K562 (cell line): ENCODE results near the gene LBP. TPM values are rescaled to one million over a fixed set of nuclear protein-coding genes. Genes with fewer than 3 reads are reported as not detected.
A peak's percentile ranks its signal among the peaks of the same experiment; 100 is the strongest.
"Not testable (repeated sequence)": the region's sequence is repeated elsewhere in the genome, so short reads cannot be mapped to it uniquely, and the experiment has no call there.

Experiments used
- ATAC-seq: fragments of 200-7000 bp; cut with Tn5 transposase; 3 replicates; pipeline ENCODE4 v1.9.1; 2020; ENCODE audit warnings: moderate library complexity
- BruUV-seq: library from RNA; stranded (reverse); fragments of 400-500 nt; replicated peaks from 2 replicates; lab custom pipeline; 2021; lab: Mats Ljungman, UMichigan
- CTCF ChIA-PET: fragments of 300-600 bp; formaldehyde crosslinking; extraction: SDS; loops from one replicate; lab custom pipeline; 2021; ENCODE audit warnings: low intra/inter-chr PET ratio; lab: Yijun Ruan, JAX
- POLR2A ChIA-PET: fragments of 300-600, 350-650 bp; sonication (Branson Sonifier 250); formaldehyde crosslinking; extraction: SDS; loops from one replicate; lab custom pipeline; 2021; ENCODE audit warnings: antibody characterized with exemption, inconsistent platforms; lab: Yijun Ruan, JAX
- DNase-seq, 4 experiments: peaks; one replicate each; pipeline versions ENCODE4 v3.0.0 to v3.0.0-alpha.2; 2011 to 2018; ENCODE audit warnings: low spot score in 3 of 4, mixed read lengths in 3 of 4; ENCODE audit errors: extremely low read depth in 1 of 4
- FAIRE-seq: peaks from 2 replicates; lab custom pipeline; 2011; peaks lifted over from hg19 to GRCh38; lab: Jason Lieb, UNC
- H2AFZ ChIP-seq: 2 replicates; pipeline ENCODE4 v1.6.0; 2011; ENCODE audit warnings: low read depth, low read length, control low read depth, inconsistent platforms
- H3K27ac ChIP-seq: fragments of 200-600 bp; 3 replicates; pipeline ENCODE4 v1.8.0; 2011; ENCODE audit warnings: low read depth, mild to moderate bottlenecking, control low read depth, inconsistent platforms, low read length, moderate library complexity, mixed read lengths; ENCODE audit errors: extremely low read depth
- H3K27me3 ChIP-seq, 2 experiments: fragments of 300-600 bp in 1 of 2; 2 replicates in 1 of 2; 3 replicates in 1 of 2; pipeline versions ENCODE4 v1.6.0 to v1.8.0; 2011; ENCODE audit warnings: inconsistent platforms in 2 of 2, low read length in 2 of 2, mild to moderate bottlenecking in 1 of 2, mixed read lengths in 1 of 2, moderate library complexity in 1 of 2; ENCODE audit not compliant: control insufficient read depth in 2 of 2, insufficient read depth in 2 of 2
- H3K36me3 ChIP-seq: fragments of 300-600 bp; 3 replicates; pipeline ENCODE4 v1.8.0; 2011; ENCODE audit warnings: mild to moderate bottlenecking, low read length, inconsistent platforms; ENCODE audit not compliant: control insufficient read depth, insufficient read depth
- H3K4me1 ChIP-seq, 2 experiments: fragments of 200-600 bp in 1 of 2; replicated peaks in 1 of 2; 2 replicates in 1 of 2; 3 replicates in 1 of 2; pipeline versions ENCODE4 v1.5.1 to v1.8.0; 2011; ENCODE audit warnings: inconsistent platforms in 2 of 2, low read length in 2 of 2, mild to moderate bottlenecking in 1 of 2, mixed read lengths in 1 of 2, moderate library complexity in 1 of 2; ENCODE audit not compliant: control insufficient read depth in 2 of 2, insufficient read depth in 2 of 2
- H3K4me2 ChIP-seq: 2 replicates; pipeline ENCODE4 v1.6.1; 2011; ENCODE audit warnings: low read length, control low read depth, inconsistent platforms, mixed read lengths; ENCODE audit not compliant: insufficient read depth
- H3K4me3 ChIP-seq: fragments of 200-600 bp; sonication (generic), shearing (Covaris generic); 2 replicates; pipeline ENCODE4 v1.5.1; 2016; ENCODE audit warnings: control low read depth, inconsistent platforms
- H3K79me2 ChIP-seq: fragments of 200-600 bp; 3 replicates; pipeline ENCODE4 v1.8.0; 2011; ENCODE audit warnings: low read length, inconsistent platforms; ENCODE audit not compliant: control insufficient read depth, insufficient read depth
- H3K9ac ChIP-seq, 2 experiments: 2 replicates each; pipeline versions ENCODE4 v1.6.0 to v1.6.1; 2011; ENCODE audit warnings: low read depth in 2 of 2, low read length in 2 of 2, control low read depth in 1 of 2, inconsistent platforms in 1 of 2, mild to moderate bottlenecking in 1 of 2, mixed read lengths in 1 of 2; ENCODE audit not compliant: insufficient read depth in 1 of 2
- H3K9me1 ChIP-seq: one replicate; pipeline ENCODE4 v1.6.0; 2011; ENCODE audit warnings: inconsistent platforms, mild to moderate bottlenecking, low read length, moderate library complexity; ENCODE audit not compliant: control insufficient read depth, insufficient read depth
- H3K9me3 ChIP-seq: replicated peaks from 2 replicates; pipeline ENCODE4 v1.5.1; 2011; ENCODE audit warnings: low read depth, low read length, inconsistent platforms; ENCODE audit not compliant: control insufficient read depth, insufficient read depth
- H4K20me1 ChIP-seq: replicated peaks from 2 replicates; pipeline ENCODE4 v1.6.1; 2011; ENCODE audit warnings: low read length, inconsistent platforms, mixed read lengths; ENCODE audit not compliant: control insufficient read depth, insufficient read depth
- FOXJ2 ChIP-seq: fragments of 200-800 bp; sonication (Bioruptor generic); IDR thresholded peaks from 2 replicates; pipeline ENCODE4 v1.6.1; 2016; ENCODE audit warnings: missing genetic modification characterization, missing compliant biosample characterization
- POLR2G ChIP-seq: fragments of 200-400 bp; formaldehyde crosslinking; IDR thresholded peaks from 2 replicates; pipeline ENCODE4 v1.6.1; 2017; ENCODE audit warnings: low read depth, mild to moderate bottlenecking, antibody characterized with exemption, low read length, moderate library complexity
- whole genome bisulfite sequencing: fragments of 100-300 bp; shearing (Covaris generic); methylation state at CpG from one replicate; pipeline ENCODE4 v1.1.6; 2016; ENCODE audit warnings: low coverage, mixed read lengths; ENCODE audit not compliant: insufficient coverage; ENCODE audit errors: missing lambda C conversion rate; 5-methylcytosine and 5-hydroxymethylcytosine counted together
- in situ Hi-C: fragments of 300-500 bp; cut with MboI; formaldehyde crosslinking; loops from 4 replicates; pipeline ENCODE4 v1.15.0; 2018; ENCODE audit warnings: inconsistent platforms, mixed read lengths
- intact Hi-C: fragments of 100-400 bp; cut with micrococcal nuclease; formaldehyde crosslinking; loops from 2 replicates; pipeline ENCODE4 v1.14.2; 2022
- polyA plus RNA-seq, 8 experiments: library from polyadenylated mRNA; depleted of rRNA in 4 of 8; stranded (reverse) in 5 of 8; unstranded in 3 of 8; fragments of >200 nt; fragmentation: Nextera tagmentation in 2 of 8; fragmentation: Illumina TruSeq in 1 of 8; extraction: Ambion mirVana in 2 of 8; extraction: Trizol in 1 of 8; gene quantifications; 2 replicates each; pipeline versions ENCODE4 v1.2.1 to v1.2.3, GENCODE V29; 2011 to 2014; ENCODE audit warnings: inconsistent platforms in 1 of 8, missing spikeins in 1 of 8
- total RNA-seq, 7 experiments: library from RNA; depleted of rRNA in 6 of 7; stranded (reverse); fragments of >200 nt in 6 of 7; fragmentation: Illumina TruSeq in 2 of 7; extraction: Trizol in 2 of 7; gene quantifications; 2 replicates each; pipeline versions ENCODE4 v1.2.1 to v1.2.3, GENCODE V29; 2011 to 2021; ENCODE audit warnings: low replicate concordance in 1 of 7

Gene LBP
- total and polyA plus RNA-seq, 9 of the 15 experiments (the other 6 are each of a cell fraction or from before 2014, with no cell fraction given): 0.06 to 0.31 (median 0.09) TPM; not detected in 3

DNA sequence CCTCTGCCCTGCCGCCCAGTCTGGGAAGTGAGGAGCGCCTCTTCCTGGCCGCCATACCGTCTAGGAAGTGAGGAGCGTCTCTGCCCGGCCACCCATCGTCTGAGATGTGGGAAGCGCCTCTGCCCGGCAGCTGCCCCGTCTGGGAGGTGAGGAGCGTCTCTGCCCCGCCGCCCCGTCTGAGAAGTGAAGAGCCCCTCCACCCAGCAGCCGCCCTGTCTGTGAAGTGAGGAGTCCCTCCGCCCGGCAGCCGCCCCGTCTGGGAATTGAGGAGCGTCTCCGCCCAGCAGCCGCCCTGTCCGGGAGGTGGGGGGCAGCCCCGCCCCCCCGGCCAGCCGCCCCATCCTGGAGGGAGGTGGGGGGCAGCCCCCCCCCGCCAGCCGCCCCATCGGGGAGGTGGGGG, 61.0 kb downstream of the LBP start:
- H3K27me3 ChIP-seq: no peaks in the 10 kb centered on the region
- no peak overlapping the region for H3K27ac ChIP-seq
- ChIA-PET POLR2A (no interaction called here), CTCF (no interaction called here)
- in situ Hi-C loops (no loop called here), intact Hi-C loops (no loop called here)
- H3K79me2 ChIP-seq: no peaks in the 10 kb centered on the region
- H2AFZ ChIP-seq: no peak overlapping the region
- FAIRE-seq (no peak), ATAC-seq (no peak), DNase-seq (no peak)
- H3K9me1 ChIP-seq: no peaks in the 10 kb centered on the region
- peaks cover 6% of the 10 kb centered on the region; the same call in 2 of the 3 replicates for H3K36me3 ChIP-seq
- no TSS peak for BruUV-seq
- H3K4me2 ChIP-seq: no peak overlapping the region
- H4K20me1 ChIP-seq: no peaks in the 10 kb centered on the region
- H3K4me3 ChIP-seq: no peak overlapping the region
- no peak overlapping the region for H3K9ac ChIP-seq
- TF ChIP-seq POLR2G (peak; percentile 17; the same call in 1 of the 2 replicates), FOXJ2 (tag) (no peak)
- WGBS: 100% methylated on average over 3 of the region's 29 CpGs
- H3K9me3 ChIP-seq: peaks cover 2% of the 10 kb centered on the region; the same call in 1 of the 2 replicates
- no peaks in the 10 kb centered on the region for H3K4me1 ChIP-seq

DNA sequence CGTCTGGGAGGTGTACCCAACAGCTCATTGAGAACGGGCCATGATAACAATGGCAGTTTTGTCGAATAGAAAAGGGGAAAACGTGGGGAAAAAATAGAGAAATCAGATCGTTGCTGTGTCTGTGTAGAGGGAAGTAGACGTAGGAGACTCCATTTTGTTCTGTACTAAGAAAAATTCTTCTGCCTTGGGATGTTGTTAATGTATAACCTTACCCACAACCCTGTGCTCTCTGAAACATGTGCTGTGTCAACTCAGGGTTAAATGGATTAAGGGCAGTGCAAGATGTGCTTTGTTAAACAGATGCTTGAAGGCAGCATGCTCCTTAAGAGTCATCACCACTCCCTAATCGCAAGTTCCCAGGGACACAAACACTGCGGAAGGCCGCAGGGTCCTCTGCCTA, 61.5 kb downstream of the LBP start:
- H3K9me1 ChIP-seq, H3K9me3 ChIP-seq, in situ Hi-C loops, BruUV-seq, H3K4me3 ChIP-seq, H3K4me2 ChIP-seq, H3K9ac ChIP-seq, FAIRE-seq, ATAC-seq, H3K27ac ChIP-seq, H3K79me2 ChIP-seq, DNase-seq, H2AFZ ChIP-seq, H3K4me1 ChIP-seq, H3K27me3 ChIP-seq, H3K36me3 ChIP-seq, H4K20me1 ChIP-seq: not testable (repeated sequence)
- ChIA-PET CTCF (interaction anchor here (0.6 to 4.3 kb wide), 2 partner anchors 66 to 70 kb away, joined by 3 to 53 read pairs; no protein-coding TSS in a partner anchor), POLR2A (interaction anchor here (0.6 kb wide), 1 partner anchor 53 kb away, joined by 3 read pairs; no protein-coding TSS in a partner anchor)
- intact Hi-C loops: loop anchor here (1.0 kb wide), 2 partner anchors 71 to 179 kb away; no protein-coding TSS in a partner anchor
- 42% methylated on average over 5 of the region's 9 CpGs for WGBS
